IPS-20b (cell line): ENCODE measurements around the gene NDUFC2.

Source experiments
- H3K27ac ChIP-seq: one replicate; pipeline ENCODE4 v1.5.1; 2013; ENCODE audit warnings: low read length
- H3K27me3 ChIP-seq: 2 replicates; pipeline ENCODE4 v1.6.1; 2013; ENCODE audit warnings: mild to moderate bottlenecking, low read length, inconsistent platforms; ENCODE audit not compliant: insufficient read depth
- H3K36me3 ChIP-seq: 2 replicates; pipeline ENCODE4 v1.6.1; 2013; ENCODE audit warnings: low read depth, mild to moderate bottlenecking, inconsistent platforms, low read length, moderate library complexity; ENCODE audit not compliant: insufficient read depth
- H3K4me1 ChIP-seq: 2 replicates; pipeline ENCODE4 v1.6.1; 2013; ENCODE audit warnings: mild to moderate bottlenecking, control low read depth, inconsistent platforms, low read length, moderate library complexity; ENCODE audit not compliant: insufficient read depth
- H3K4me3 ChIP-seq: 2 replicates; pipeline ENCODE4 v1.5.1; 2013; ENCODE audit warnings: mild to moderate bottlenecking, low read length, inconsistent platforms
- H3K9ac ChIP-seq: 2 replicates; pipeline ENCODE4 v1.6.1; 2013; ENCODE audit warnings: low read depth, mild to moderate bottlenecking, inconsistent platforms, low read length, moderate library complexity
- H3K9me3 ChIP-seq: 2 replicates; pipeline ENCODE4 v1.6.1; 2013; ENCODE audit warnings: mild to moderate bottlenecking, low read depth, low read length, inconsistent platforms; ENCODE audit not compliant: insufficient read depth

Gene NDUFC2

DNA sequence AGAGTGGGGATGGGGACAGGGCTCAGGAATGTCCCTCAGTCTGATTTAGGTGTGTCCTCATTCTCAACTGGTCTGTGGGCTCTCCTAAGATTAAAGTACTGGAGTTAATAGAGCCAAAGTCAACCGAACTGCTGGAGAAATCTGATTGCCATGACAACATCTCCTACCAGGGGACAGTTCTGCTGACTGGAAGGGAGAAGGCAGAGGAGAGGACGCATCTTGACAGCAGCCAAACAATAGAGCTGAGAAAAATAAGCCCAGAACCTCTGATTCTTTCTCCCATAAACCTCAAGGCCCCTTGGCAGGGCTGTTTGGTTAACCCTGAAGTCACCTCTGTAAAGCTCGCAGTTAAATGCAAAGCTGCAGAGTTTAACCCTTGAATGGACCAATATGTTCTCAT, 59.4 kb downstream of the NDUFC2 start:
- Histone ChIP-seq H3K4me3 (no peak overlapping the region), H3K4me1 (peaks cover 3% of the 10 kb centered on the region; the same call in 1 of the 2 replicates), H3K27ac (no peak overlapping the region), H3K9me3 (no peaks in the 10 kb centered on the region), H3K9ac (no peak overlapping the region), H3K36me3 (peaks cover 22% of the 10 kb centered on the region), H3K27me3 (no peaks in the 10 kb centered on the region)

DNA sequence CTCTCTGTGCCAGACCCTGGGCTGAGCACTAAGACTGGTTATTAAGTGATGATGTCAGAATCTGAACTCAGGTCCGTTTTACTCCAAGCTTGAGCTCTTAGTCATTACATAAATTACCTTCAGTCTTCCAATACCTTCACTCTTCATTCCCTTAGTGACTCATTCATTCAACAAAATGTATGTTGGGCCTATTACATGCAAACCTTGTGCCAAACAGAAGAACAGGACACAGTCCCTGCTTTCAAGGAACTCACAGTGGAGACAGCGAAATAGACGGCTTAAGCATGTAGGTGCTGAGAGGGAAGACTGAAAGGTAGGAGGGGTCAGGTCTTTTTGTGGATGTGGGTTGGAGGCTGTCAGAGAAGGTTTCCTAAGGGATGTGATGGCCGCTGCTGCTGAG, 59.9 kb downstream of the NDUFC2 start:
- peaks cover 23% of the 10 kb centered on the region for H3K36me3 ChIP-seq
- no peaks in the 10 kb centered on the region for H3K9me3 ChIP-seq
- H3K4me1 ChIP-seq: peaks cover 3% of the 10 kb centered on the region; the same call in 1 of the 2 replicates
- no peak overlapping the region for H3K9ac ChIP-seq
- no peak overlapping the region for H3K4me3 ChIP-seq
- H3K27me3 ChIP-seq: no peaks in the 10 kb centered on the region
- H3K27ac ChIP-seq: no peak overlapping the region
